Choroid plexus epithelial cell (primary cell): ENCODE results near the gene CHST3.

Experiments
- DNase-seq: peaks from one replicate; pipeline ENCODE4 v3.0.0-alpha.2; 2010; ENCODE audit warnings: low read depth
- H3K4me3 ChIP-seq: 2 replicates; pipeline ENCODE4 v1.5.1; 2011; ENCODE audit warnings: low read depth, mild to moderate bottlenecking, control low read depth, low read length, moderate library complexity
- TF ChIP-seq, protein P1 (sequence below): conservative IDR thresholded peaks from 2 replicates; pipeline ENCODE4 v1.5.1; 2011; ENCODE audit warnings: low read depth, mild to moderate bottlenecking, control low read depth, inconsistent platforms, low read length, moderate library complexity

CHST3 gene

DNA sequence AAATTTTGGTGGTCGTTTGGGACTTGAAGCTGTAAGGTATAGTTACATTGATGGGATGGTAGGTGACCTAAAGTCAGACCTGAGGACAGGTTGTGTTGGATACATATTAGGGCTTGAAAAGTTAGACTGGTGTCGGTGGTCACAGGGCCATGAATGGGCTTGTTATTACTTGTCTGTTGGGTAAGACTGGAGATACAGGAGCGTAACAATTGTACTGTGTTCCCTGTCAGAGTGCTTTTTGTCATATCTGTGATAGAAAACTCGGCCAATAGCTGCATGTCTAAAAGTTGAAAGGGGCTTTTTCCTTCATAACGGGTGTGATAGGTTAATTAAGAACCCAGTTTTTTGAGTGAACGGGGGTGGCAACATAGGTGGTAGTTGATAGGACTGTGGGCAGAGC lies 13.5 kb upstream of the CHST3 start:
- no peak overlapping the region for H3K4me3 ChIP-seq
- TF ChIP-seq, protein P1, sequence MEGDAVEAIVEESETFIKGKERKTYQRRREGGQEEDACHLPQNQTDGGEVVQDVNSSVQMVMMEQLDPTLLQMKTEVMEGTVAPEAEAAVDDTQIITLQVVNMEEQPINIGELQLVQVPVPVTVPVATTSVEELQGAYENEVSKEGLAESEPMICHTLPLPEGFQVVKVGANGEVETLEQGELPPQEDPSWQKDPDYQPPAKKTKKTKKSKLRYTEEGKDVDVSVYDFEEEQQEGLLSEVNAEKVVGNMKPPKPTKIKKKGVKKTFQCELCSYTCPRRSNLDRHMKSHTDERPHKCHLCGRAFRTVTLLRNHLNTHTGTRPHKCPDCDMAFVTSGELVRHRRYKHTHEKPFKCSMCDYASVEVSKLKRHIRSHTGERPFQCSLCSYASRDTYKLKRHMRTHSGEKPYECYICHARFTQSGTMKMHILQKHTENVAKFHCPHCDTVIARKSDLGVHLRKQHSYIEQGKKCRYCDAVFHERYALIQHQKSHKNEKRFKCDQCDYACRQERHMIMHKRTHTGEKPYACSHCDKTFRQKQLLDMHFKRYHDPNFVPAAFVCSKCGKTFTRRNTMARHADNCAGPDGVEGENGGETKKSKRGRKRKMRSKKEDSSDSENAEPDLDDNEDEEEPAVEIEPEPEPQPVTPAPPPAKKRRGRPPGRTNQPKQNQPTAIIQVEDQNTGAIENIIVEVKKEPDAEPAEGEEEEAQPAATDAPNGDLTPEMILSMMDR = no peak
- no peak for DNase-seq

DNA sequence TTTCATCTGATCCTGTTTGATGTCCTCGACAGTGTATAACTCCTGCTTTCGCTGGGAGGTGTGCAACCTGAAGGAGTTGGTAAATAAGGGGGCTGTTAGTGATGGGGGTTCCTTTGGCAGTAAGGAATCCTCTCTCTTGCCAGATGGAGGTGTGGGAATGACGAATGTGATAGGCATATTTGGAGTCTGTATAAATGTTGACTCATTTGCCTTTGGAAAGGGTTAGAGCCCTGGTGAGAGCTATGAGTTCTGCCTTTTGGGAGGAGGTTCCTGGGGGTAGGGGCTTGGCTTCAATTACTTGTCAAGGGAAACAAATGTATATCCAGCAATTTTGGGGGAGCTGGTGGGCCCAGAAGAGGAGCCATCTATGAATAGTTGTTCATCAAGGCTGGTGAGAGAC lies 11.4 kb upstream of the CHST3 start:
- no peak overlapping the region for H3K4me3 ChIP-seq
- TF ChIP-seq, protein P1 = no peak
- no peak for DNase-seq

DNA sequence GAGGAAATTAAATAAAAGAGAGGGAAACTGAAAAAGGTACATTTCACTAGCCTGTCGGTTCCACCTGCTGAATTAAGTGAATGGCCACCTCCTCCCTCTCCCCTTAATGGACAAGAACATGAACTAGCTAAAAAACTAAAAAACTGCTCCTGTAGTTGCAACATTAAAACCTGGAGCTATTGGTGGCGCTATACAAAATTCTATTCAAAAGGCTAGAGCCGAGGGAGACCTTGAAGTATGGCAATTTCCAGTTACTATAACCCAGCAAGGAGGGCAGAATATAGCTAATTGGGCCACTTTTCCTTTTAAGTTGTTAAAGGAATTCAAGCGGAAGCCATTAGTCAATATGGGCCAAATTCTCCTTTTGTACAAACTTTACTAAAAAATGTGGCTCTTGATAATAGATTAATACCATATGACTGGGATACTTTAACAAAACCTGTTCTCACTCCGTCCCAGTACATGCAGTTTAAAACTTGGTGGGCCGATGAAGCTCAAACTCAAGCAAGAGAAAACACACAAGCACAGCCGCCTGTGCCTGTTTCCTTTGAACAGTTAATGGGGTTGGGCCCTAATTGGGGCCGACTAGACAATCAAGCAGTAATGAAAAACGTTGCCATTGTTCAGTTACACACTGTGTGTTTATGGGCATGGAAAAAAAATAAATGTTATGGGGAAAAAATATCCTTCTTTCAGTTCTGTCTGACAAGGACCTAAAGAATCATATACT lies 6.5 kb upstream of the CHST3 start:
- TF ChIP-seq, protein P1 = peak; percentile 28
- no peak overlapping the region for H3K4me3 ChIP-seq
- peak; percentile 41 for DNase-seq

DNA sequence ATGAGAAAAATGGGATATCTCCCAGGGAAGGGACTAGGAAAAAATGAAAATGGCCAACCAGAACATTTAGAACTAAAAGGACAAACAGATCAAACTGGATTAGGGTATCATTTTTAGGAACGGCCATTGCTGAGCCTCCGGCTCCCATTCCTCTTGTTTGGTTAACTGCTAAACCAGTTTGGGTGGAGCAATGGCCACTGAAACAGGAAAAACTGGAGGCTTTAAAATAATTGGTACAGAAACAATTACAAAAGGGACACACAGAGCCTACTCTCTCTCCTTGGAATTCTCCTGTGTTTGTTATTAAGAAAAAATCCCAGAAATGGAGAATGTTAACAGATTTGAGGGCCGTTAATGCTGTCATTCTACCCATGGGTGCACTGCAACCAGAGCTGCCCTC lies 4.7 kb upstream of the CHST3 start:
- TF ChIP-seq, protein P1 = no peak
- H3K4me3 ChIP-seq = no peak overlapping the region
- no peak for DNase-seq

DNA sequence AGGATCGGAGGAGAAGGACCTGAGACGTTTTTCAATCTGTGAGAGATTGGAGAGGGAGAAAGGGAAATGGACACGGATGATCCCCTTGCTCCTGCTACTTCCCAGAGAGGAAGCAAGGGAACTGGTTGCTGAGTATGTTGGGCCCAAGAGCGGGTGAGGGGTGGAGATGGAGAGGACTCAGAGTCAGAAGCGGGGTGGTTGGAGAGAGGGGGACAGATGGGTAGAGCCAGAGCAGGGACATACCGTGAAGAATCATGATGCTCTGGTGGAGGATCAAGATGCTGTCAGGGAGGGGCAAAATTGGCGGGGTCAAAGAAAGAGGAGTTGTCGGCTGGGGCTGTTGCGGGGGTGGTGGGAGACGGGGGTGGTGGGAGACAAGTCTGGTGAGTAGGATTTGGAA lies 2.4 kb upstream of the CHST3 start:
- TF ChIP-seq, protein P1 = no peak
- DNase-seq = no peak
- no peak overlapping the region for H3K4me3 ChIP-seq

DNA sequence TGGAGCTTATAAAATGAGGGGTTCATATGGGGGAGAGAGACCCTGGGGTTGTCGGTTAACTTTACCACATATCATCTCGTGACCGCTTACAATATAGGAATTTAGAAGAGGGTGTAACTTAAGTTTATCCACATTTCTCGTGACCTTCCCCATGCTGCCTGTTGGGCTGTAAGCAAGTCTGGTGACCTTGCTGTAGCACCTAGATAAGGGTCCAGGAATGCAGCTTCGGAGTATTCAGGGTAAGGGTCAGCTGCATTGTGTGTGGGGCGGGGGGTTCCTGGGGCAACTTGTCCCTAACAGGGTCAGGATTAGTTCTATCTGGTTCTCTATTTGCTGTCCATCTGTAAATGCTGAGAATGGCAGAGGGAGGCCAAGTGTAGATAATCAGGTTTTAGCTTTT lies 1.3 kb upstream of the CHST3 start:
- no peak overlapping the region for H3K4me3 ChIP-seq
- TF ChIP-seq, protein P1 = no peak
- DNase-seq = no peak
